ENCODE data around the gene ARHGEF16.

DNA sequence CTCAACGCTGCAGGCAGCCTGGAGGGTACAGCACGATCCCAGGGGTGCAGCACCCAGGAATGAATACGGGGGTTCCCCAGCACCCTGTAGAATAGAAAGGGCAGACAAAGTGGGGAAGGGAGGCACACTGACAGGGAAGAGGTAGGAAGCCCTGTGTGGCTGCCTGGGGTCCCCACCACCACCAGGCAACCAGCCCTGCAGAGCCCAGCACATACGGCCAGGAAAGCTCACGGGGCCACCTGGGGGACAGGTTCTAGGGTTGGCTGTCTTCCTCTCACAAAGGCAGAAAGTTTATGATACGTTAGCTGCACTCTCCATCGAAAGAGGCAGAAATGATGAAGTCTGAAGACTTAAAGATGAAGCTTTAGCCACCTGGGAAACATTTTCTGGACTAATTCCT, 52.5 kb downstream of the ARHGEF16 start:
- TF ChIP-seq TEAD4 (IDR thresholded peaks at IDR 0.05) = no peak
- no peak for TF ChIP-seq RAD21 (IDR thresholded peaks at IDR 0.05; ENCODE audit: low read depth)
- no peak for TF ChIP-seq EP300 (IDR thresholded peaks at IDR 0.05; ENCODE audit: borderline replicate concordance)
- TF ChIP-seq FOXM1 (IDR thresholded peaks at IDR 0.05; ENCODE audit: borderline replicate concordance, low read depth) = no peak
- TF ChIP-seq, protein P1, sequence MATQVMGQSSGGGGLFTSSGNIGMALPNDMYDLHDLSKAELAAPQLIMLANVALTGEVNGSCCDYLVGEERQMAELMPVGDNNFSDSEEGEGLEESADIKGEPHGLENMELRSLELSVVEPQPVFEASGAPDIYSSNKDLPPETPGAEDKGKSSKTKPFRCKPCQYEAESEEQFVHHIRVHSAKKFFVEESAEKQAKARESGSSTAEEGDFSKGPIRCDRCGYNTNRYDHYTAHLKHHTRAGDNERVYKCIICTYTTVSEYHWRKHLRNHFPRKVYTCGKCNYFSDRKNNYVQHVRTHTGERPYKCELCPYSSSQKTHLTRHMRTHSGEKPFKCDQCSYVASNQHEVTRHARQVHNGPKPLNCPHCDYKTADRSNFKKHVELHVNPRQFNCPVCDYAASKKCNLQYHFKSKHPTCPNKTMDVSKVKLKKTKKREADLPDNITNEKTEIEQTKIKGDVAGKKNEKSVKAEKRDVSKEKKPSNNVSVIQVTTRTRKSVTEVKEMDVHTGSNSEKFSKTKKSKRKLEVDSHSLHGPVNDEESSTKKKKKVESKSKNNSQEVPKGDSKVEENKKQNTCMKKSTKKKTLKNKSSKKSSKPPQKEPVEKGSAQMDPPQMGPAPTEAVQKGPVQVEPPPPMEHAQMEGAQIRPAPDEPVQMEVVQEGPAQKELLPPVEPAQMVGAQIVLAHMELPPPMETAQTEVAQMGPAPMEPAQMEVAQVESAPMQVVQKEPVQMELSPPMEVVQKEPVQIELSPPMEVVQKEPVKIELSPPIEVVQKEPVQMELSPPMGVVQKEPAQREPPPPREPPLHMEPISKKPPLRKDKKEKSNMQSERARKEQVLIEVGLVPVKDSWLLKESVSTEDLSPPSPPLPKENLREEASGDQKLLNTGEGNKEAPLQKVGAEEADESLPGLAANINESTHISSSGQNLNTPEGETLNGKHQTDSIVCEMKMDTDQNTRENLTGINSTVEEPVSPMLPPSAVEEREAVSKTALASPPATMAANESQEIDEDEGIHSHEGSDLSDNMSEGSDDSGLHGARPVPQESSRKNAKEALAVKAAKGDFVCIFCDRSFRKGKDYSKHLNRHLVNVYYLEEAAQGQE (IDR thresholded peaks at IDR 0.05; ENCODE audit: low read depth) = no peak
- TF ChIP-seq TCF12 (IDR thresholded peaks at IDR 0.05; ENCODE audit: low read depth) = no peak
- TF ChIP-seq NFIC (IDR thresholded peaks at IDR 0.05) = no peak
- TF ChIP-seq ZBTB7A (IDR thresholded peaks at IDR 0.05; ENCODE audit: low read depth) = no peak

Measured in Ishikawa (cell line).